Measurements from ENCODE around the gene NUDCD3.

Gene NUDCD3

GRCh38 chr7:44490351-44491200 is at the start of gene NUDCD3:
TSS of gene NUDCD3 (minus strand) at chr7:44490658. CDS start at chr7:44490600, 58 bp downstream.
- peak; percentile 94 for DNase-seq

DNA sequence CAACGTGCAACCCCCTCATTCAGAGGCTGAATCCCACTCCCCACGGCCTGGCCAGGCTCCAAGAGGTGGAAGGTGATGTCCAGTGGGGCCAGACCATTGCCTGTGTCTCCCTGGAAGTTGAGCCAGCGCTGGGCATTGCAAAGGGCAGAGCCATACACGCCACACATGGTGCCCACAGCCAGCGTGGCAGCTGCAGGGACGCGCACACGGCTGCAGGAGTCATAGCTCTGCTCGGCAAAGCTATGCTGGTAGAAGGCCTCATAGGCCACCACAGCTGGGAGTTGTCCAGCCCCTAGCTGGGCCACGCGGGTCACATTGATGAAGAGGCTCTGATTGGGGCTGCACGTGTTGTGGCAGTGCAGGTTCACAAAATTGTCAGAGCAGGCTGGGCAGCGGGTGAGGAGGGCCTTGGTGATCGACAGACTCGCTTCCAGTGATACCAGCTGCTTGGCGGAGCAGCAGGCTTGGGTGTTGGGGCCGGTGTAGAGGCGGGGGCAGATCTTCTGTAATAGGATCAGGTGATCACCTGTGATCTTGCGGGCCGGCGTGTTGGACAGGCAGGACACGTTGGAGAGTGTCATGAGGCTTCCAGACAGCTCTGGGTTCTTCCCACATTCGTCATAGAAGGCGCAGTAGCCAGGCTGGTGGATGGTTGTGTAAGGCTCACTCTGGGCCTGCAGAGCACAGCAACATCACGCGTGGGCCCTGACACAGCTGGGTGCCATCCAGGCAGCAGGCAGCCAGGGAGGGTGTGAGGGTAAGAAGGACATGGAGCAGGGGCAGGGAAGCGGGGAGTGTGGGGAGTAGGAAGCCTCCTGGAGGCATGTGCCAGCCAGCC is 49.4 kb upstream of the NUDCD3 start:
- no peak for DNase-seq

DNA sequence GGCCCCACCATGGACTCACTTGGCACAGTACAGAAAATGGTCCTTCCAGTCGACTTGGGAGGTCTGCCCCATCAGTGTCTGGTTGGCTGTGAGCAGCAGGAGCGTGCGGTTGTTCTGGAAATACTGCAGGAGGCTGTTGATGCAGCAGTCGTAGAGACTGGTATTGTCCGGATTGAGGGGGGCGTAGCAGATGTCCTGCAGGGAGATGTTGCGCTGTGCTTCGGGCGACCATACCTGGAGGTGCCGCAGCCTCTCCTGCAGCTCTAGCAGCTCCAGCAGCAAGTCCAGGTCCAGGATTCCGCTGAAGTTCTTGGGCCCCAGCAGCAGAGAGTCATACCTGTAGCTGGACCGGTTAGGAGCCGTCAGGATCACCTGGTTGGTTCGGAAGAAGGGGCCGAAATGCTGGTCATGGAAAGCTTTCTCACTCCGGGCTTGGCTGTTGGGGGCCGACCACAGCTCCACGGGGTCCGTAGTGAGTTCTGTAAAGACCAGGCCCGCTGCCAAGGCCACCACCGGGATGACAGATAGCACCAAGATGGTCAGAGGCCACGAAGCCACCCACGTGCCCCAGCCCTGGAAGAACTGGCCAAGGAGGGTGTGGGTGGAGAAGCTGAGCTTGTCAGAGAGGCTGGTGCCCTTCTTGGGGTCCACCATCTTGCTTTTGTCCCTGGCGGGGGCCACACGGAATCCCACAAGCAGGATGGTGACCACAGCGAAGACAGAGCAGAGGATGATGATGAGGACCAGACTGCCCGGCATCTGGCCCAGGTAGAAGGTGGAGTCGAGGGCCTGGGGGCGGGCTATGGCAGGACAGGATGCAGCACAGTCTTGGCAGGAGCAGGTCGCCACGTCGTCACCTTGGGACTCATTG is 48.6 kb upstream of the NUDCD3 start:
- DNase-seq, result no peak

DNA sequence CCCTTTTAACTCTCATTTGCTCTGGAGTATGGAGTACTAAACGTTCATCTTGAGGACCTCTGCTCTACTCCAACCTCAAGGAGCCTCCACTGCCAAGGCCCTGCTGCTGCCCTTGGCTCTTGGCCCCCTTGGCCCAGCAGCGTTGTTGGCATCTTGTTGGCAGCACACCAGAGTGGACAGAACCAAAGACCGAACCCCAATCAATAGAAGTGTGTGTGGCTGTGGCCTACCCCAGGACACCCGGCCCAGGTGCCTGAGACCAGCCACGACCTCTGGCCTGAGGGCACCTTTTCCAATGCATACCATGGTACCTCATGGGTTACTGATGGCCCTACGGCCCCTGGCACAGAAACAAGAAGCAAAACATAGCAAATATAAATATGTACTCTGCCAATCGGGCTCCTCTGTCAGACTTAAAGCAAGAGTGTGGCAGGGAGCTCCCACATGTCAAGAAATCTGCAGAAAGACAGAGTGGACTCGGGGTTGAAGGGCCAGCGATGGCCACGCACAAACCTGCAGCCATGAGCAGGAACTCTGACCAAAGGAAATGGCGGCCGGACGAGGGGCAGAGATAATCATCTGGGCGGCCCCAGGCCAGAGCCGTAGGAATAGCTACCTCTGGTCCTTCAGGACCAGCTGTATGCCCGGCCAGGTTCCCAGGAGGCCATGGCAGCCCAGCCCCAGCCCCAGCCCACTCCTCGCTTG is 47.8 kb upstream of the NUDCD3 start:
- no peak for DNase-seq

DNA sequence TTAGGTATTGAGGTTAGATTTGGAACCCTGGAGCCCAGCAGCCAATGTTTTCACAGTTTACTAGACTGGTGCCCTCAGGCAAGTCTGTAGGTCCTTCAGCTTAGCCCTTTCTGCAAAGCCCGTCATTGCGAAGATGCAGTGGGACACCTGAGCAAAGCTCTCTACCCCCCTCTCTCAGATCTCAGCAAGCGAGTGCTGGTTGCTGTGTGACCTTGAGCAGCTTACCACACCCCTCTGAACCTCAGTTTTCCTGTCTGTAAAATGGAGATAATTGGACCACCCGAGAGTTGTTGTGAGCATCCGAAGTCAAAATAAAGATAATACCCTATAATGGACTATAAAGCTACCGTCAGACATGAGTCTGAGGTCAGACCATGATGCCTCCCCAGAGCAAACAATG is 47.0 kb upstream of the NUDCD3 start:
- DNase-seq, result no peak

GRCh38 chr7:44536090-44536489 is 45.6 kb upstream of the NUDCD3 start:
- no peak for DNase-seq

DNA sequence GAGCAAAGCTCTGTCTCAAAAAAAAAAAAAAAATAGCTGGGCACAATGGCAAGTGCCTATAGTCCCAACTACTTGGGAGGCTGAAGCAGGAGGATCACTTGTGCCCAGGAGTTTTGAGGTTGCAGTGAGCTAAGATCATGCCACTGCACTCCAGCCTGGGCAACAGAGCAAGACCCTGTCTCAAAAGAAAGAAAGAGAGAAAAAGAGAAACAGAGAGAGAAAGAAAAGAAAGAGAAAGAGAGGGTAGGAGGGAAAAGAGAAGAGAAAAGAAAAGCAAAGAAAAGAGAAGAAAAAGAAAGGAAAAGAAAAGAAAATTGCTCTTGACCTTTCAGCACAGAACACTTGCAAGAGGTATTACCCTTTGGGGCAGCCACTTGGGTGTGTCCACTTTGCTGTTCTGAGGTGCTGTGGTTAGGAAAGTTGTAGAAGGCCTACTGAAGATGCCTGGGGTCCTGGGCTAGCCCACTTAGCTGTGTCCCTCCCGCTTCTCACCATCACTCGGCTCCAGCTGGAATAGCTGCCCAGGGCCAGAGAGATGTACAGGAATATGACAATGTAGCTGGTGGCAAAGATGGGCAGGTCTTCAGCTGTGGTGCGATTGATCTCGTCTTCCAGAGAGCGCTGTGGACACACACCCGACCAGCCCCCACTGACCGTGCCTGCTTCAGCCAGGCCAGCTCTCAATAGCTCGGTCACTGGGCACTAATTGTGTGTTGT is 45.0 kb upstream of the NUDCD3 start:
- DNase-seq, result no peak

- DNase-seq, result peak; percentile 94
Measured at GRCh38 chr7:44534501-44534900, 44.0 kb upstream of the NUDCD3 start.

DNA sequence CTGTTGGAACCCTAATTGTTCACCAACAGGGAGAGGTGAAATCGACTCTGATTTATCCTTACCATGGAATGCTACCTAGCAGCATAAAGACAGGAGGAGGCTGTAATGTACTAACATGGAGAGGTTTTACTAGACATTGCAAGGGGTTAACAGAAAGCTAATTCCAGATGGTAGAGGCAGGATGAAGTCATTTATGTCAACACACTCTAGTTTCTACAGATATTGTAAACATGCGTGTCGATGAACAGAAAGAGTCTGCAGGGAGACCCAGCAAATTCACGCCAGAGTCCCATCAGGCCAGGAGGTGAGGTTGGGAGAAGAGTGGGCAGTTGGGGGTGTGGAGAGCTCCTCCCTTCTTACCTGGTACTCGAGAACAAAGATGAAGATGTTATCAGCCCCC is 43.6 kb upstream of the NUDCD3 start:
- DNase-seq, result peak; percentile 96

- DNase-seq, result peak; percentile 94
Measured at GRCh38 chr7:44533301-44534055, 43.0 kb upstream of the NUDCD3 start.

DNA sequence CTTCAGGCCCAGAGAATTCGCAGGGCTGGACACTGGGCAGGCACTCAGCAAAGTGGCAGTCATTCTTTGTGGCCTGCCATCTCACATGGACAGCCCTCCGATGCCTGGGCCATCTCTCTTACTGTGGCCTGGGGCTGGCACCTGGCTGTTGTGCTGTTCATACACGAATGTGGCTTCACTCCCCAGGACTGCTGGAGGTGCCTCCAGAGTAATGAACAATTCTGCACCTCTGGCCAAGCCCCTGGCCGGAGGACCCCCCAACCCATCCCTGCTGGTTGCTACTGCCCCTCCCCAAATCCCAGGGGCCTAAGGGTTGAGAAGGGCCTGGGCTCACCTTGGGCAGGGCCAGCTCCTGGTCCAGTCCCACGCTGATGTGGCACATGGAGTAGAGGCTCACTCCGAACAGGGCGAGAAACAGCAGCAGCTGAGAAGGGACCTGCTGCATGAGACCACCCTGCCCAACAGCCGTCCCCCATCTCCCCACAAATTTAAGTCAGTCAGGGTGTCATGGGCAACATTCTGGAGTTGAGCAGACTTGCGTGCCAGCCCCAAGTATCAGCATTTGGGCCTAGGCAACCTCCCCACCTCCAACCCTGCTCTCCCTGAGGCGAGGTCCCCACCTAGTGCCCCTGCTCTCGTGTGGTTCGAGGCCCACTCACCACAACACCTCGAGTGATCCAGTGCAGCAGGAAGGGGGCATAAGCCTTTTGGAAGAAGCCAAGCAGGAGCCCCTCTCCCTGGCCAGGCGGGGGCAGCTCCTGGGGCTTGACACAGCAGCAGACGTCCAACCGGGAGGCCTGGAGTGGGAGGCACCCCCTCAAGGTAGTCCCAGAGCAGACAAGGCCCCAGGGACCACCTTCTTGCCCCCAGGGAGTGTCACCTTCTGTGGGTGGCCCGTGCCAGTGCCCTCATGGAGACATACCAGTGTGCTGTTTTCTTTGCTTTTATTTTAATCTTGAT is 41.2 kb upstream of the NUDCD3 start:
- DNase-seq, result no peak

GRCh38 chr7:44530990-44531389 is 40.5 kb upstream of the NUDCD3 start:
- peak; percentile 71 for DNase-seq

DNA sequence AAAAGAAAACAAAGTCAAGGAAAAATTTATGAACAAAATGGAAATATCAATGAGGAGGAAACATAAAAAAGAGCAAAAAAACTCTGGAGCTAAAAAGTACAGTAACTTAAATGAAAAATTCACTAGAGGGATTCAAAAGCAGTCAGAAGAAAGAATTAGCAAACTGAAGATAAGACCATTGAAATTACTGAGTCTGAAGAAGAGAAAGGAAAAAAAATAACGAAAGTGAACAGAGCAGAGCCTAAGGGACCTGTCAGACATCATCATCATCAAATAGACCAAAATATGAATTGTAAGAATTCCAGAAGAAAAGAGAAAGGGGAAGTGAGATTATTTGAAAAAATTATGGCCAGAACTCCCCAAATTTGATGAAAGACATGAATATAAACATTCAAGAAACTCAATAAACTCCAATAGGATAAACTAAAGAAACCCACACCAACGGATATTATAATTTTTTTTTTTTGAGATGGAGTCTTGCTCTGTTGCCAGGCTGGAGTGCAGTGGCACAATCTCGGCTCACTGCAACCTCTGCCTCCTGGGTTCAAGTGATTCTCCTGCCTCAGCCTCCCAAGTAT is 34.4 kb upstream of the NUDCD3 start:
- no peak for DNase-seq

DNA sequence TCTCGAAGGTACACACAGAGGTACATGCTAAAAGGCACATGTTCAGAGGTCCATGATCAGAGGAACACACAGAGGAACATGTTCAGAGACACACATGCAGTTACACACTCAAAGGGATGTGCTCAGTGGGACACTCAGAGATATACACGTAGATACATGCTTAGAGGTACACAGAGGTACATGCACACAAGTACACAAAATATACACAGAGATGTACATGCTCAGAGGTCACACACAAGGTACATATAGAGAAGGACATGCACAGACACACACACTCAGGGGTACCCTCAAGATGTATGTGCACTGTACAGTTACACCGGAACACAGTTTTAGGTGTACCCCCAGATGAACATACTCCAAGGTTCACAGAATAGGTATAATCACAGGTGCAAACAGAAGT is 31.9 kb upstream of the NUDCD3 start:
- no peak for DNase-seq

DNA sequence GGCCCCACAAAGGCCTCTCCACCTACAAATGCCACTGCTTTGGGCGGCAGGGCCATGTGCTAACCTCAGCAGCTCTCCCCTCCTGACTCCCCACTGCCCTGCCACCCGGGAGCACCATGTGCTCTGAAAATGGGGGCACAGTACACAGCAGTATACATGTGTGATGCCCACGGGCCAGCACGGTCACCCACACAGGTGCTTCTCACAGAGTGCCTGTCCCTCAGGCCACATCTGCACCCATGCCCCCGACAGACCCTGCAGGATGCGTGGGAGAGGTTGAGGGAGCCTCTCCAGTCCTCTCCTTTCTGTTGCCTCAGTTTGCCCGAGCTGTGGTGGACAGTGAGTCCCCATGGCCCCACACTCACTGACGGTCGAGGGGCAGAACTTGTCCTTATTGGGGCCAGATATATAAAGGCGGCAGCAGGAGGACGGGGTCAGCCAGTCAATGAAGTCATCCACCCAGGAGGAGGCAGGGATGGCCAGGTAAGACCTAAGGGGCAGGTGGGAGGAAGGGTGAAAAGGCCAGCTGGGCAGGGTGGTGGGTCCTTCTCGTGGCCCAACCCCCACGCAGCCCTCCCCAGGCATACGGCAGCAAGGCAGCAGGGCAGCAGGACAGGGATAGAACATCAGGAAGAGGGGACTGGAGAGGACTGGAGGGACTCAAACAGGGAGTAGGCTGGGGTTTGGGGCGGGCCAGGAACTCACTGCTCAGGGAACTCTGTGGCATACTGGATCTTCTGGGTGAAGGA is 31.1 kb upstream of the NUDCD3 start:
- no peak for DNase-seq

GRCh38 chr7:44520574-44520973 is 30.1 kb upstream of the NUDCD3 start:
- DNase-seq, result no peak

DNA sequence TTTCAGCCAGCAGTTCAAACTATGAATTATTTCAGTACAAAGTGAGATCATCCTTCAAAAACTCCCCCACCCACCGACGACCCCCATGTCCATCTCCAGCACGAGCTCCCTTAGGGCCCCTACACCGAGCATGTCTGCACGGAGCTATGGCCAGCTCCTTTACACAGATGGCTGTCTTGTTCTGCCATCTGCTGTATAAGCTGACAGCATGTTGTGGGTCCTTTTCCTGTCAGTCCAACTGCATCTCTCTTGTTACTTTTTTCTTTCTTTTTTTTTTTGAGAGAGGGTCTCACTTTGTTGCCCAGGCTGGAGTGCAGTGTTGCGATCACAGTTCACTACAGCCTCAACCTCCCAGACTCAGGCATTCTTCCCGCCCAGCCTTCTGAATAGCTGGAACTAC is 29.1 kb upstream of the NUDCD3 start:
- no peak for DNase-seq

DNA sequence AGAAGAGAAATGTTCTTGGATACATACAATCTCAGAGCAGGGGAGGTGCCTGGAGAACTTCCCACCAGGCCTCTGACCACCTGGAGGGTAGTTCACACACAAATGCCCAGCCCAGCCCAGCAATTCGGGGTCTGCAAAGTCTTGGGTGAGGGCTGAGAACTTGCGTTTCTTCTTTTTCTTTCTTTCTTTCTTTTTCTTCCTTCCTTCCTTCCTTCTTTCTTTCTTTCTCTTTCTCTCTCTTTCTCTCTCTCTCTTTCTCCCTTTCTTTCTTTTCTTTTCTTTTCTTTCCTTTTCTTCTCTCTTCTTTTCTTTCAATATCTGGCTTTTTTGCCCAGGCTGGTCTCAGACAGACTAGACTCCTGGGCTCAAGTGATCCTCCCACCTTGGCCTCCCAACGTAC is 28.3 kb upstream of the NUDCD3 start:
- no peak for DNase-seq

DNA sequence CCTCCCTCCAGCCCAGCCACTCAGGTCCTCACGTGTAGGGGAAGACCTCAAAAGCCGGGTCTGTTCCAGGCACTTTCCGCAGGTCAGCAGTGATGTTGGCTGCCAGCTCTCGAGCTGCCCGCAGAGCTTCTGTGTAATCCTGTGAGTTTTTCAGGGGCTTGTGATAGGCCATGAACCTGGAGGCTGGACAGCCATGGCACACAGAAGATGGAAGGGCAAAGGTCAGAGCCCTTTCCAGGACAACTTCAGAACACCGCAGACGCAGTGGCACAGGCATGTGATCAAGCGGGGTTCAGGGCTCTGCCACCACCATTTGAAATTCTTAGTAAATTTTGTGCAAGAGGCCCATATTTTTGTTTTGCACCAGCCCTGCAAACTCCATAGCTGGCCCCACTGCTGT is 26.7 kb upstream of the NUDCD3 start:
- DNase-seq, result no peak

Measured in DMS53 (cell line).